ENCODE results near the gene IRF8. TPM values are rescaled to one million over a fixed set of nuclear protein-coding genes. Genes with fewer than 3 reads are reported as not detected.

The IRF8 gene
- total and polyA plus RNA-seq, 2 of the 4 experiments (the other 2 are of a cell fraction) = not detected

- in situ Hi-C loops (cut with MboI; ENCODE audit: low sequenced_read_pairs) (no loop called here), dilution Hi-C loops (cut with HindIII; ENCODE audit: low sequenced_read_pairs, unreplicated experiment) (no loop called here), intact Hi-C loops (cut with micrococcal nuclease) (no loop called here)
- H3K18ac ChIP-seq (ENCODE audit: low read depth, low read length) = no peak overlapping the region
- H3K27me3 ChIP-seq (ENCODE audit: control insufficient read depth, insufficient read depth, low read length) = peaks cover 43% of the 10 kb centered on the region
- no peaks in the 10 kb centered on the region for H3K9me3 ChIP-seq (ENCODE audit: control insufficient read depth, insufficient read depth, low read length)
- no peak overlapping the region for H3K27ac ChIP-seq (ENCODE audit: insufficient read depth, low read length)
- H3K14ac ChIP-seq (replicated peaks; ENCODE audit: low read depth, low read length) = no peak overlapping the region
- H3K36me3 ChIP-seq (ENCODE audit: control insufficient read depth, insufficient read depth, low read length) = no peaks in the 10 kb centered on the region
- no peak for ATAC-seq (ENCODE audit: low read depth)
- H3K4me2 ChIP-seq (ENCODE audit: low read depth, low read length) = no peak overlapping the region
- no peak overlapping the region for H3K9ac ChIP-seq (ENCODE audit: low read depth, low read length)
- no peak overlapping the region for H3K23ac ChIP-seq (ENCODE audit: low read depth, low read length)
- H4K20me1 ChIP-seq (ENCODE audit: insufficient read depth, low read length) = no peaks in the 10 kb centered on the region
- H3K4me3 ChIP-seq (ENCODE audit: insufficient read depth, low read depth, low read length) = no peak overlapping the region
- H3K9me1 ChIP-seq (ENCODE audit: insufficient read depth, low read length) = no peaks in the 10 kb centered on the region
- DNase-seq = no peak
- no peak overlapping the region for H4K8ac ChIP-seq (ENCODE audit: low read depth in 2 of 2, low read length in 2 of 2)
- H4K91ac ChIP-seq (ENCODE audit: insufficient read depth, low read depth, low read length) = no peak overlapping the region
- H2AK5ac ChIP-seq (ENCODE audit: low read depth, low read length) = no peak overlapping the region
- no TSS peak for BruUV-seq (replicated peaks)
- ChIA-PET CTCF (no interaction called here), POLR2A (ENCODE audit: unreplicated experiment) (no interaction called here)
- H2AK9ac ChIP-seq (replicated peaks; ENCODE audit: low read depth, low read length, poor library complexity) = no peak overlapping the region
- no peak overlapping the region for H2BK5ac ChIP-seq (ENCODE audit: low read depth, low read length, poor library complexity, severe bottlenecking)
- no peak overlapping the region for H4K5ac ChIP-seq (ENCODE audit: low read depth, low read length)
- no peak overlapping the region for H2BK15ac ChIP-seq (ENCODE audit: low read depth, low read length)
- no peak overlapping the region for H3K4ac ChIP-seq (ENCODE audit: low read depth, low read length)
- H2BK120ac ChIP-seq (ENCODE audit: low read depth, low read length) = no peak overlapping the region
- H3K79me1 ChIP-seq (ENCODE audit: low read depth in 1 of 2, low read length in 2 of 2) = no peaks in the 10 kb centered on the region
- no peak overlapping the region for H2AFZ ChIP-seq (replicated peaks; ENCODE audit: low read length, poor library complexity)
- H2BK20ac ChIP-seq (ENCODE audit: low read depth, low read length) = no peak overlapping the region
- TF ChIP-seq SMC3 (IDR thresholded peaks at IDR 0.05; ENCODE audit: low read depth, low read length) (no peak), BHLHE40 (IDR thresholded peaks at IDR 0.05; ENCODE audit: low read depth, low read length) (no peak), CEBPB (IDR thresholded peaks at IDR 0.05; ENCODE audit: low read depth, low read length) (no peak), USF2 (IDR thresholded peaks at IDR 0.05; ENCODE audit: low read depth, low read length) (no peak), NFE2L2 (IDR thresholded peaks at IDR 0.05; ENCODE audit: low read depth, low read length) (no peak), MXI1 (IDR thresholded peaks at IDR 0.05; ENCODE audit: borderline replicate concordance, low read depth, low read length) (no peak), RCOR1 (IDR thresholded peaks at IDR 0.05; ENCODE audit: insufficient replicate concordance, low read length) (no peak), MAZ (IDR thresholded peaks at IDR 0.05; ENCODE audit: borderline replicate concordance, low read depth, low read length) (no peak), RAD21 (IDR thresholded peaks at IDR 0.05; ENCODE audit: low read length) (no peak), CTCF (conservative IDR thresholded peaks at IDR 0.05; ENCODE audit: low read depth, low read length) (no peak), CHD1 (IDR thresholded peaks at IDR 0.05; ENCODE audit: low read depth, low read length) (no peak)
- H3K4me1 ChIP-seq (ENCODE audit: control insufficient read depth, insufficient read depth, low read length) = peaks cover 4% of the 10 kb centered on the region; the same call in 1 of the 2 replicates
- 85% methylated on average over 13 of the region's 20 CpGs; no CpG with 5 or more reads in 1 of the 2 experiments for WGBS, 2 experiments (ENCODE audit: extremely low coverage in 2 of 2, insufficient read length in 1 of 2)
- H3K56ac ChIP-seq (ENCODE audit: extremely low read depth, insufficient read depth, low read length) = no peak overlapping the region
Observed at GRCh38 chr16:85915125-85915845, 16.3 kb downstream of the IRF8 start.
